H1 (cell line): ENCODE results near the gene YIF1B. TPM values are rescaled to one million over a fixed set of nuclear protein-coding genes. Genes with fewer than 3 reads are reported as not detected.

ENCODE experiments used
- CHD7 ChIP-seq: fragments of 300-600 bp; sonication (generic); IDR thresholded peaks from 2 replicates; pipeline ENCODE4 v1.7.1; 2012; ENCODE audit warnings: low read length, moderate library complexity, mild to moderate bottlenecking, inconsistent platforms; ENCODE audit not compliant: insufficient replicate concordance
- polyA plus RNA-seq, 7 experiments: library from polyadenylated mRNA; depleted of rRNA in 3 of 7; stranded (reverse) in 5 of 7; unstranded in 2 of 7; fragments of >200 nt in 5 of 7; fragments of 200-250 nt in 2 of 7; gene quantifications; 1 replicate in 5 of 7; 2 replicates in 1 of 7; 4 replicates in 1 of 7; pipeline versions ENCODE4 v1.2.1 to v1.2.3, GENCODE V29; 2011 to 2013; ENCODE audit warnings: missing spikeins in 2 of 7, mixed read lengths in 2 of 7
- total RNA-seq: library from RNA; stranded (reverse); fragmentation: NEBNext Ultra II Directional; extraction: Animal tissue kit (Norgen Biotek cat#: 25700); gene quantifications from 2 replicates; pipeline ENCODE4 v1.2.1, GENCODE V29; 2021

The YIF1B gene
- total and polyA plus RNA-seq, 2 of the 8 experiments (the other 6 are each of a cell fraction or from before 2014, with no cell fraction given), result 89.6 to 305 TPM

DNA sequence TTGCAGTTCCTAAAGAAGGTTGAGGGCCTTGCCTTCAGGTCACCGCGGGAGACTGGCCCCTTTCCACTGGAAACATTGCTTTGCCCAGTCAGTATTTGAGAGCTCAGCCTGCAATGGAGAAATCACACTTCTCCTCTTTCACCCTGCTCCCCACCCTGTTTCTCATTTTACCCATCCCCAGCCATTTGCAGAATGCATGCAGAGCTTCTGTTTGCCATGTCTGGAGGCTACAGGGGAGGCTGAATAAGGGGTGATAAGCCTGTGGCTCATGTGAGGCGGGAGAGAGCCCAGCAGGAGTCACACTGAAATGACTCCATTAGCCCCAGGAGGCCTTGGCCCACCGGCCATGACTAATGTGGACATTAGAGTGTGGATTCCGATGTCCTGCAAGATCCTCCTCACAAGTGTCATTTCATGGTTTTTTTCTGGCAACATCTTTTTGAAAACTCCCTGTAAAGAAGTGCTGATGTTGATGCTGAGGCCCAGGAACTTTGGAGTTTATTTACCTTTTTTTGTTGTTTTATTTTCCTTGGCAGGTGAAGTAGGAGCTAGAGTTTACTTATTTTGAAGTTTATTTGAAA is 45.1 kb downstream of the YIF1B start (continued):
- no peak for TF ChIP-seq CHD7
